GM19238 (cell line): ENCODE data around the gene TMED5.
"Not testable (repeated sequence)": the region's sequence is repeated elsewhere in the genome, so short reads cannot be mapped to it uniquely, and the experiment has no call there.

Source experiments
- DNase-seq: peaks from one replicate; pipeline ENCODE4 v3.0.0; 2011; ENCODE audit warnings: low spot score; ENCODE audit not compliant: insufficient read length

Gene TMED5

GRCh38 chr1:93179886-93180722 is at the start of gene TMED5:
Gene TMED5 (minus strand): TSS chr1:93180413. CDS start chr1:93180242, 171 bp downstream.
- DNase-seq: peak; percentile 68

GRCh38 chr1:93223023-93223675 is 42.9 kb upstream of the TMED5 start:
- no peak for DNase-seq

GRCh38 chr1:93221913-93222312 is 41.7 kb upstream of the TMED5 start:
- no peak for DNase-seq

- not testable (repeated sequence) for DNase-seq
These were observed 40.5 kb upstream of the TMED5 start for GRCh38 chr1:93220716-93221115.

GRCh38 chr1:93219443-93219842 is 39.2 kb upstream of the TMED5 start:
- DNase-seq: no peak

- no peak for DNase-seq
These were observed 35.1 kb upstream of the TMED5 start for GRCh38 chr1:93215322-93215721.

- DNase-seq: no peak
These were observed 27.0 kb upstream of the TMED5 start for GRCh38 chr1:93207211-93207610.

GRCh38 chr1:93206567-93206954 is 26.3 kb upstream of the TMED5 start:
- no peak for DNase-seq

- DNase-seq: no peak
These were observed 25.8 kb upstream of the TMED5 start for GRCh38 chr1:93205892-93206566.

- no peak for DNase-seq
These were observed 20.5 kb upstream of the TMED5 start for GRCh38 chr1:93200714-93201113.

GRCh38 chr1:93200086-93200620 is 19.9 kb upstream of the TMED5 start:
- DNase-seq: no peak

- no peak for DNase-seq
These were observed 18.9 kb upstream of the TMED5 start for GRCh38 chr1:93199150-93199549.

GRCh38 chr1:93196591-93196990 is 16.4 kb upstream of the TMED5 start:
- DNase-seq: no peak

- DNase-seq: no peak
These were observed 14.2 kb upstream of the TMED5 start for GRCh38 chr1:93194231-93194990.

- no peak for DNase-seq
These were observed 10.2 kb upstream of the TMED5 start for GRCh38 chr1:93190432-93190831.

GRCh38 chr1:93186667-93187066 is 6.5 kb upstream of the TMED5 start:
- DNase-seq: no peak

GRCh38 chr1:93180723-93181613 is 755 bp upstream of the TMED5 start, which contains the start of gene CCDC18:
Gene CCDC18 (plus strand): TSS chr1:93180724. CDS start chr1:93183362, 2,638 bp downstream.
- DNase-seq: peak; percentile 16

GRCh38 chr1:93178418-93178817 is 1.8 kb downstream of the TMED5 start:
- no peak for DNase-seq

- no peak for DNase-seq
These were observed 2.2 kb downstream of the TMED5 start for GRCh38 chr1:93177991-93178390.

GRCh38 chr1:93174638-93175037 is 5.6 kb downstream of the TMED5 start:
- not testable (repeated sequence) for DNase-seq
